Fibroblast of peridontal ligament (primary cell): ENCODE data around the gene PLEKHG4B.
A peak's percentile ranks its signal among the peaks of the same experiment; 100 is the strongest.
"Not testable (repeated sequence)": the region's sequence is repeated elsewhere in the genome, so short reads cannot be mapped to it uniquely, and the experiment has no call there.

Source experiments
- DNase-seq: peaks from one replicate; pipeline ENCODE4 v3.0.0-alpha.2; 2010; ENCODE audit errors: extremely low read depth

PLEKHG4B gene

GRCh38 chr5:157126-157715 lies 65.3 kb downstream of the PLEKHG4B start:
- DNase-seq = no peak

GRCh38 chr5:157801-158200 lies 65.8 kb downstream of the PLEKHG4B start:
- DNase-seq = no peak

GRCh38 chr5:158807-159447 lies 67.0 kb downstream of the PLEKHG4B start:
- DNase-seq = no peak

GRCh38 chr5:159448-160172 lies 67.6 kb downstream of the PLEKHG4B start:
- peak; percentile 62 for DNase-seq

GRCh38 chr5:160173-160510 lies 68.2 kb downstream of the PLEKHG4B start:
- peak; percentile 73 for DNase-seq

- DNase-seq = no peak
Measured at GRCh38 chr5:160921-161802, 69.2 kb downstream of the PLEKHG4B start.

GRCh38 chr5:161803-162110 lies 69.8 kb downstream of the PLEKHG4B start:
- no peak for DNase-seq

GRCh38 chr5:162190-162564 lies 70.2 kb downstream of the PLEKHG4B start:
- no peak for DNase-seq

GRCh38 chr5:162565-163337 lies 70.8 kb downstream of the PLEKHG4B start:
- no peak for DNase-seq

- DNase-seq = no peak
Measured at GRCh38 chr5:163338-163620, 71.3 kb downstream of the PLEKHG4B start.

- DNase-seq = no peak
Measured at GRCh38 chr5:163841-164240, 71.9 kb downstream of the PLEKHG4B start.

- DNase-seq = no peak
Measured at GRCh38 chr5:164244-164643, 72.3 kb downstream of the PLEKHG4B start.

- not testable (repeated sequence) for DNase-seq
Measured at GRCh38 chr5:164783-165182, 72.8 kb downstream of the PLEKHG4B start.

- DNase-seq = no peak
Measured at GRCh38 chr5:166441-167372, 74.7 kb downstream of the PLEKHG4B start.

GRCh38 chr5:167511-167910 lies 75.5 kb downstream of the PLEKHG4B start:
- DNase-seq = no peak

GRCh38 chr5:167982-168660 lies 76.2 kb downstream of the PLEKHG4B start:
- peak; percentile 99 for DNase-seq

GRCh38 chr5:169071-169727 lies 77.2 kb downstream of the PLEKHG4B start:
- no peak for DNase-seq

GRCh38 chr5:169728-170094 lies 77.7 kb downstream of the PLEKHG4B start:
- DNase-seq = no peak

- no peak for DNase-seq
Measured at GRCh38 chr5:170971-171800, 79.2 kb downstream of the PLEKHG4B start.
